B cell (primary cell): ENCODE results near the gene SNAPC1.

ENCODE experiments used
- EZH2 ChIP-seq: IDR thresholded peaks from 2 replicates; pipeline ENCODE4 v1.6.1; 2012; ENCODE audit warnings: borderline replicate concordance, low read depth, mild to moderate bottlenecking, moderate library complexity, low read length; ENCODE audit not compliant: insufficient read depth, poor library complexity, severe bottlenecking
- TF ChIP-seq, protein P1 (sequence below): fragments of 200-600 bp; IDR thresholded peaks from one replicate; pipeline ENCODE4 v1.8.0; 2022; ENCODE audit warnings: antibody characterized with exemption, mild to moderate bottlenecking

DNA sequence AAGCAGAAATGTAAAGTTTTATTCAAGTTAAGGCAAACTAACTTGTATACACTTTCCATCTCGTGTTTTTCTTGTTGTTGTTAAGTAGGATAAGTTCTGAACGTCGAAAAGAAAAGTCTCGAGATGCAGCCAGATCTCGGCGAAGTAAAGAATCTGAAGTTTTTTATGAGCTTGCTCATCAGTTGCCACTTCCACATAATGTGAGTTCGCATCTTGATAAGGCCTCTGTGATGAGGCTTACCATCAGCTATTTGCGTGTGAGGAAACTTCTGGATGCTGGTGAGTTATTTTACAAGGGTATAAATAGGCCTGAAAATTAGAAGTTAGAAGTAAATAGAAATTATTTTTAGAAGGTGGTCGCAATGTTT lies 41.9 kb upstream of the SNAPC1 start:
- TF ChIP-seq, protein P1, sequence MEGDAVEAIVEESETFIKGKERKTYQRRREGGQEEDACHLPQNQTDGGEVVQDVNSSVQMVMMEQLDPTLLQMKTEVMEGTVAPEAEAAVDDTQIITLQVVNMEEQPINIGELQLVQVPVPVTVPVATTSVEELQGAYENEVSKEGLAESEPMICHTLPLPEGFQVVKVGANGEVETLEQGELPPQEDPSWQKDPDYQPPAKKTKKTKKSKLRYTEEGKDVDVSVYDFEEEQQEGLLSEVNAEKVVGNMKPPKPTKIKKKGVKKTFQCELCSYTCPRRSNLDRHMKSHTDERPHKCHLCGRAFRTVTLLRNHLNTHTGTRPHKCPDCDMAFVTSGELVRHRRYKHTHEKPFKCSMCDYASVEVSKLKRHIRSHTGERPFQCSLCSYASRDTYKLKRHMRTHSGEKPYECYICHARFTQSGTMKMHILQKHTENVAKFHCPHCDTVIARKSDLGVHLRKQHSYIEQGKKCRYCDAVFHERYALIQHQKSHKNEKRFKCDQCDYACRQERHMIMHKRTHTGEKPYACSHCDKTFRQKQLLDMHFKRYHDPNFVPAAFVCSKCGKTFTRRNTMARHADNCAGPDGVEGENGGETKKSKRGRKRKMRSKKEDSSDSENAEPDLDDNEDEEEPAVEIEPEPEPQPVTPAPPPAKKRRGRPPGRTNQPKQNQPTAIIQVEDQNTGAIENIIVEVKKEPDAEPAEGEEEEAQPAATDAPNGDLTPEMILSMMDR = no peak
- no peak for TF ChIP-seq EZH2
